ENCODE data around the gene LRP11.

The LRP11 gene

GRCh38 chr6:149777624-149778023 is 86.5 kb downstream of the LRP11 start:
- DNase-seq, result no peak

GRCh38 chr6:149771925-149772324 is 92.2 kb downstream of the LRP11 start:
- no peak for DNase-seq

GRCh38 chr6:149771185-149771584 is 93.0 kb downstream of the LRP11 start:
- DNase-seq, result no peak

- no peak for DNase-seq
Measured at GRCh38 chr6:149769676-149770075, 94.5 kb downstream of the LRP11 start.
